ENCODE measurements around the gene GATA3.

The GATA3 gene

DNA sequence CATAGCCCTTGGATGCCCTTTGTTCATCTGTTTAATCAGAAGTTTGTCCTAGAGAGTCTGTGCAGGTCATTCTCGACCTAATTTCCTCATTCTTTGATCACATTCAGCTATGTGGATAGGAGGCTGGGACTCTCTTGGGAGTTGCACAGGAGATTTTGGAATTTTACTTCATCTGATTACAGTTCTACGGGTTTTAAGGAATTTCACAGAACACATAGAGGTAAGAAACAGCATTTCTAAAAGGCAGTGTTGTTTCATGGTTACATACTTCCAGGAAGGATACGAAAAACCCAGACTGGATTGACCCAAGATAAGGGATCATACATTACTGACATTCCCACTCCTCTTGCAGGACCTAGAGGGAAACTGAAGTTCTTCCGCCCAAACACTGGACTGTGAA, 45.9 kb downstream of the GATA3 start:
- TF ChIP-seq, protein P1, sequence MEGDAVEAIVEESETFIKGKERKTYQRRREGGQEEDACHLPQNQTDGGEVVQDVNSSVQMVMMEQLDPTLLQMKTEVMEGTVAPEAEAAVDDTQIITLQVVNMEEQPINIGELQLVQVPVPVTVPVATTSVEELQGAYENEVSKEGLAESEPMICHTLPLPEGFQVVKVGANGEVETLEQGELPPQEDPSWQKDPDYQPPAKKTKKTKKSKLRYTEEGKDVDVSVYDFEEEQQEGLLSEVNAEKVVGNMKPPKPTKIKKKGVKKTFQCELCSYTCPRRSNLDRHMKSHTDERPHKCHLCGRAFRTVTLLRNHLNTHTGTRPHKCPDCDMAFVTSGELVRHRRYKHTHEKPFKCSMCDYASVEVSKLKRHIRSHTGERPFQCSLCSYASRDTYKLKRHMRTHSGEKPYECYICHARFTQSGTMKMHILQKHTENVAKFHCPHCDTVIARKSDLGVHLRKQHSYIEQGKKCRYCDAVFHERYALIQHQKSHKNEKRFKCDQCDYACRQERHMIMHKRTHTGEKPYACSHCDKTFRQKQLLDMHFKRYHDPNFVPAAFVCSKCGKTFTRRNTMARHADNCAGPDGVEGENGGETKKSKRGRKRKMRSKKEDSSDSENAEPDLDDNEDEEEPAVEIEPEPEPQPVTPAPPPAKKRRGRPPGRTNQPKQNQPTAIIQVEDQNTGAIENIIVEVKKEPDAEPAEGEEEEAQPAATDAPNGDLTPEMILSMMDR (IDR thresholded peaks at IDR 0.05; ENCODE audit: low read depth, low read length, missing control alignments) = no peak
- DNase-seq (ENCODE audit: low read depth) = no peak
- no peak overlapping the region for H3K4me3 ChIP-seq (ENCODE audit: low read depth, low read length)

DNA sequence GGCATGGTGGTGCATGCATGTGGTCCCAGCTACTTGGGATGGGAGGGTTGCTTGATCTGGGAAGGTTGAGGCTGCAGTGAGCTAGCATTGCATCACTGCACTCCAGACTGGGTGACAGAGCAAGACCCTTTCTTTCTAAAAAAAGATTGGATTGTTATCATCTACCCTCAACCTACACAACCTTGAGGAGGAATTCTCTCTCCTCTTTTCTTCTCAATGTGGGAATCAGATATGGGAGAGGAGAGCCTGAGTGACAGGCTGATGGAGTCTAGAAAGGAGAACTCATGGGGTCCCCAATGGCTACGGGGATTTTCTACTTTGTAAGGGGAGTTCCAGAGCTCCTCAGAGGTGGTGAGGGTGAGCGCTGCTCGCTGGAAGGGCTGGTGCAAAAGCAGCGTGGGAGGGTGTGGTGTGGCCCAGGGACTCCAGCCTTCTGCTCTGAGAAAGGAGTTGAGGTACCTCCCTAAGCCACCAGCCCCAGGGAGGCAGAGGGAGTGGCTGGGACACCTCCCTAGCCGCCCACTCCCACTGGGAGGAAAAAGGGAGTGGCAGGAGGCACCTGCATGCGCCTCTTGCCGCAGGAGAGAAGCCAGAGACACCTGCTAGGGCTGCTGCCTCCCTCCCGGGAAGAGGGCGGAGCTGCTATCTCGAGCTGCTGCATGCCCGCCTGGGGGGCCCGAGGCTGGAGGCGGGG, 48.4 kb downstream of the GATA3 start:
- H3K4me3 ChIP-seq (ENCODE audit: low read depth, low read length) = no peak overlapping the region
- TF ChIP-seq, protein P1 (IDR thresholded peaks at IDR 0.05; ENCODE audit: low read depth, low read length, missing control alignments) = no peak
- peak; percentile 8 for DNase-seq (ENCODE audit: low read depth)

DNA sequence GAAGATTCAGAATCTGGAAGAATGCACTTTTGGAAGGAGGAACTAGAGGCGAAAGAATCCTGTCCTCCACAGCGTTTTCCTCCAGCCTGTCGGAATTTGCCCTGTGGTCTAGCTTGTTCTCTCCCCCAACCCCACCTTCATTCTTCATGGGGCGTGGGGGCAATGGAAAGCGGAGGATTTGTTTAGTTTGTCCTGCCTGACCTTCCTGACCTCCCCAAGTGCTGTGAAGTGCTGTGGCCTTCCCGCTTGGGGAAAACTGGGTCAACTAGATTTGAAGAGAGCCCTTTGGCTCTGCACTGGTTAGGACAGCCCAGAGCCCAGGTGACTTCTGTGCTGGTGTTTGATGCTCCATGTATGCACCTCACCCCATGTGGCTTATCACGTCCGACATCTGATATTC, 49.1 kb downstream of the GATA3 start:
- no peak for DNase-seq (ENCODE audit: low read depth)
- H3K4me3 ChIP-seq (ENCODE audit: low read depth, low read length) = no peak overlapping the region
- TF ChIP-seq, protein P1 (IDR thresholded peaks at IDR 0.05; ENCODE audit: low read depth, low read length, missing control alignments) = no peak

DNA sequence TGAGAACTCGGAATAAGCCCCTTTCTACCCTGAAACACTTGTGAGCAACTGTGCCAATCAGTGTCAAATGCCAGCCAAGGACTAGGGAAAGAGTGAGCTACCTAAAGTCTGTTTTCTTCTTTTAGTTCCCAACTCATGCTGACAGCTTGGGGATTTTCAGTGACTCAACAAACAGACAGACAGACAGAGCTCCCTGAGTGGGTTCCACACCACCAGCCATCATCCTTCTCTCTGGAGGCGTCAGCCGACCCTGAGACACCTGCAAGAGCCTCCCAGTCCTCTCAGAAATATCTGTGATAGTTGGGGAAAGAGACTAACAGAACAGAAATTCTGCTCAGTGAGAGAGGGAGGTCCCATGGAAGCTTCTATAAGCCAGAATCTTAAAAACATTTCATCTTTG, 49.5 kb downstream of the GATA3 start:
- TF ChIP-seq, protein P1 (IDR thresholded peaks at IDR 0.05; ENCODE audit: low read depth, low read length, missing control alignments) = no peak
- DNase-seq (ENCODE audit: low read depth) = peak; percentile 4
- no peak overlapping the region for H3K4me3 ChIP-seq (ENCODE audit: low read depth, low read length)

DNA sequence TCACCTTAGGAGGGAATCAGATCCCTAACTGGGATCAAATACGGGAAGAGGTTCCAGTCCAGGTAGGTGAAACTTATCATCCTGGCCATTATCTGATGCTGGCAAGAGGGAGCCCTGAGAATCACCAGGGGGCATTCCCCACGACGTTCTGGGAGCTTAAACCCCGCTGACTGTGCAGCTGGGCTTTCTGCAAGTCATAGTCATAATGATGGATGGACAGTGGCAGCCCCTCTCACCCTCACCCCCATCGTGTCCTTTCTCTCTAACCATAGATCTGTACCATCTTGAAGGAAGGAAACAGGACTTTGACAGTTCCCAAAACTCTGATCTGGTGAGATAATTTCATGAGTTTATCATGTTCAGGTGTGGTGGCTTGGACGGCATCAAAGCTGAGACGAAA, 50.2 kb downstream of the GATA3 start:
- no peak overlapping the region for H3K4me3 ChIP-seq (ENCODE audit: low read depth, low read length)
- no peak for DNase-seq (ENCODE audit: low read depth)
- TF ChIP-seq, protein P1 (IDR thresholded peaks at IDR 0.05; ENCODE audit: low read depth, low read length, missing control alignments) = no peak

DNA sequence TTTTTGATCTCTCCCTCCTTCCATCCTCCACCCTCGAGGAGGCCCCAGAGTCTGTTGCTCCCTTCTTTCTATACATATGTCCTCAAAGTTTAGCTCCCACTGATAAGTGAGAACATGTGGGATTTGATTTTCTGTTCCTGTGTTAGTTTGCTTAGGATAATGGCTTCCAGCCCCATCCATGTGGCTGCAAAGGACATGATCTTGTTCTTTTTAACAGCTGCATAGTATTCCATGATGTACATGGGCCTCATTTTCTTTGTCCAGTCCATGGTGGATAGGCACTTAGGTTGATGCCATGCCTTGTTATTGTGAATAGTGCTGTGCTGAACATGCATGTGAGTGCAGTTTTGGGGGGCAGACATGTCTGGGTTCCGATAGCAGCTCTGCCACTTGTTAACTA, 51.4 kb downstream of the GATA3 start:
- DNase-seq (ENCODE audit: low read depth) = no peak
- TF ChIP-seq, protein P1 (IDR thresholded peaks at IDR 0.05; ENCODE audit: low read depth, low read length, missing control alignments) = no peak
- no peak overlapping the region for H3K4me3 ChIP-seq (ENCODE audit: low read depth, low read length)
